Bladder microvascular endothelial cell (primary cell): ENCODE data around the gene LPGAT1. TPM values are rescaled to one million over a fixed set of nuclear protein-coding genes. Genes with fewer than 3 reads are reported as not detected.

Experiments
- total RNA-seq: library from RNA; depleted of rRNA; stranded (reverse); fragments of >200 nt; gene quantifications from 2 replicates; pipeline ENCODE4 v1.2.3, GENCODE V29; 2014

LPGAT1 gene
- total RNA-seq: 30.6 and 32.2 TPM in 2 replicates

GRCh38 chr1:211830328-211831142 is at the start of gene LPGAT1:
Gene LPGAT1, minus strand, starts transcription at chr1:211830763. Its CDS starts 1,467 bp downstream, at chr1:211829296.

Other genes with a start within 250 kb of the LPGAT1 start
- 15.9 and 19.4 TPM in 2 replicates for gene NEK2, start 155.1 kb downstream of the LPGAT1 start, total RNA-seq
- 9.7 and 20.8 TPM in 2 replicates for gene INTS7, start 204.8 kb upstream of the LPGAT1 start, total RNA-seq
- gene DTL, start 205.0 kb upstream of the LPGAT1 start, total RNA-seq: 10.0 and 11.6 TPM in 2 replicates